ENCODE results near the gene CRY1. TPM values are rescaled to one million over a fixed set of nuclear protein-coding genes. Genes with fewer than 3 reads are reported as not detected.
"Not testable (repeated sequence)": the region's sequence is repeated elsewhere in the genome, so short reads cannot be mapped to it uniquely, and the experiment has no call there.

Gene CRY1
- total RNA-seq, 1 donor from 2014 or later = 21.2 TPM

- DNase-seq (ENCODE audit: low spot score) = no peak
- no peak for TF ChIP-seq CTCF (IDR thresholded peaks at IDR 0.05)
Measured at GRCh38 chr12:107118624-107119023, 25.3 kb upstream of the CRY1 start.

DNA sequence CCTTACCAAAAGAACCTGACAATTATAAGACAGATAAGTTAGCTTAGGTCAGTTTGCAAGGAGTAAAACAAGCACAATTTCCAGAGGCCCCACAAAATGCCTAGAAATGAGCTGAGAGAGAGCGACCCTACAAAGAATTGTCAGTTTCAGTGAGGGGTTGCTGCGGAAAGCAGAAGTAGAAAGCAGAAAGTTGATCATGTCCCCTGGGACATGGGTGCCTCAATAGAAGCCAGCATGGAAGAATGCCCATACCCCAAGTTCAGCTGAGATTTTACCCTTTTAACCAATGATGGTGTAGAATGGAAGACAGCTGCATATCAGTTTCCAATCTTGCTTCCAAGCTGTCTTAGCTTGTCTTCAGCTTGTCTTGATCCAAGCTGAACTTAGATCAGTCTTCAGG, 21.8 kb upstream of the CRY1 start:
- no peak for DNase-seq (ENCODE audit: low spot score)
- Mint-ChIP-seq H3K4me3 (ENCODE audit: unreplicated experiment) (no peak overlapping the region), H3K4me1 (ENCODE audit: low read depth) (no peaks in the 10 kb centered on the region), H3K27me3 (ENCODE audit: low read depth) (peaks cover 43% of the 10 kb centered on the region), H3K27ac (ENCODE audit: unreplicated experiment) (no peak overlapping the region), H3K36me3 (ENCODE audit: low read depth) (no peaks in the 10 kb centered on the region), H3K9me3 (ENCODE audit: low read depth) (no peaks in the 10 kb centered on the region)
- TF ChIP-seq CTCF (IDR thresholded peaks at IDR 0.05) = no peak

More at GRCh38 chr12:107118624-107119023, 25.3 kb upstream of the CRY1 start:
- Mint-ChIP-seq H3K27ac (ENCODE audit: unreplicated experiment) (no peak overlapping the region), H3K36me3 (ENCODE audit: low read depth) (no peaks in the 10 kb centered on the region), H3K4me1 (ENCODE audit: low read depth) (no peaks in the 10 kb centered on the region), H3K27me3 (ENCODE audit: low read depth) (peaks cover 44% of the 10 kb centered on the region), H3K4me3 (ENCODE audit: unreplicated experiment) (no peak overlapping the region), H3K9me3 (ENCODE audit: low read depth) (peaks cover 3% of the 10 kb centered on the region)

GRCh38 chr12:107111314-107111713, 18.0 kb upstream of the CRY1 start:
- Mint-ChIP-seq H3K27me3 (ENCODE audit: low read depth) (peaks cover 31% of the 10 kb centered on the region), H3K4me1 (ENCODE audit: low read depth) (no peaks in the 10 kb centered on the region), H3K36me3 (ENCODE audit: low read depth) (no peaks in the 10 kb centered on the region), H3K9me3 (ENCODE audit: low read depth) (no peaks in the 10 kb centered on the region), H3K27ac (ENCODE audit: unreplicated experiment) (no peak overlapping the region), H3K4me3 (ENCODE audit: unreplicated experiment) (no peak overlapping the region)
- DNase-seq (ENCODE audit: low spot score) = no peak
- TF ChIP-seq CTCF (IDR thresholded peaks at IDR 0.05) = no peak

- no peak for DNase-seq (ENCODE audit: low spot score)
- H3K4me1 Mint-ChIP-seq (ENCODE audit: low read depth) = no peaks in the 10 kb centered on the region
- H3K9me3 Mint-ChIP-seq (ENCODE audit: low read depth) = no peaks in the 10 kb centered on the region
- no peak for TF ChIP-seq CTCF (IDR thresholded peaks at IDR 0.05)
- H3K27me3 Mint-ChIP-seq (ENCODE audit: low read depth) = peaks cover 26% of the 10 kb centered on the region
- H3K27ac Mint-ChIP-seq (ENCODE audit: unreplicated experiment) = no peak overlapping the region
- no peaks in the 10 kb centered on the region for H3K36me3 Mint-ChIP-seq (ENCODE audit: low read depth)
- H3K4me3 Mint-ChIP-seq (ENCODE audit: unreplicated experiment) = no peak overlapping the region
Measured at GRCh38 chr12:107109726-107110719, 16.7 kb upstream of the CRY1 start.

DNA sequence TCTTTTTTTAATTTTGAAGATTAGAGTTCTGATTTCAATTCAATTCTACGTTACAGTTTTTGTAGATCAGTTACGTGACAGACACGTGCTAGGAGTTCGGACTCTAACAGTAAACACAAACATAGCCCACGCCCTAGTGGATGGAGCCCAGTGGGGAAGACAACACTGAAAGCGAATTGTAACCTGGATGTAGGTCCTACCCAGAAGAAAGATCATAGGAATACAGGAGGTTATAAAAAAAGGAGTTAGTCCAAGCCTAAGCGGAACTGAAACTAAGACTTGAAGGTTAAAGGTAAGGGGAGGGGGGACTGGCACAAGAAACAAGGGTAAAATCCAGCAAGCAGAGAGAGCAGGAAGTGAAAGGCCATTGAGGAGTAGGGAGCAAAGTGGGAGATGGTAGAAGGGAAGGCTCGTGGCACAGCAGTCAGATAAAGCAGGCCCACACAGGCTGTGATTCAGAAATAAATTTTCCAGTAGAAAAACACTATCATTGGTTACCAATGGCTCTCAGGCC, 15.7 kb upstream of the CRY1 start:
- Mint-ChIP-seq H3K27me3 (ENCODE audit: low read depth) (peaks cover 22% of the 10 kb centered on the region), H3K9me3 (ENCODE audit: low read depth) (no peaks in the 10 kb centered on the region), H3K36me3 (ENCODE audit: low read depth) (no peaks in the 10 kb centered on the region), H3K4me3 (ENCODE audit: unreplicated experiment) (no peak overlapping the region), H3K27ac (ENCODE audit: unreplicated experiment) (no peak overlapping the region), H3K4me1 (ENCODE audit: low read depth) (peaks cover 5% of the 10 kb centered on the region)
- no peak for DNase-seq (ENCODE audit: low spot score)
- no peak for TF ChIP-seq CTCF (IDR thresholded peaks at IDR 0.05)

DNA sequence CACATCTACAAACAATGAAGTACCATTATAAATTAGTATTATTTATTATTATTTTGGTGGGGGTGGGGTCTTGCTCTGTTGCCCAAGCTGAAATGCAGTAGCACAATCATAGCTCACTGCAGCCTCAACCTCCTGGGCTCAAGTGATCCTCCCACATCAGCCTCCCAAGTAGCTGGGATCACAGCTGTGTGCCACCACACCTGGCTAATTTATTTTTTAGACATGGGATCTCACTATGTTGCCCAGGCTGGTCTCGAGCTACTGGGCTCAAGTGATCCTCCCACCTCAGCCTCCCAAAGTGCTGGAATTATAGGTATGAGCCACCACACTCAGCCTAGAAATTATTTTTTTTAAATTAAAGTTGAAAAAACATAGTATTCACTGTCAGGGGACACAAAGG, 15.0 kb upstream of the CRY1 start:
- H3K27me3 Mint-ChIP-seq (ENCODE audit: low read depth) = peaks cover 18% of the 10 kb centered on the region
- not testable (repeated sequence) for H3K9me3 Mint-ChIP-seq (ENCODE audit: low read depth); H3K4me1 Mint-ChIP-seq (ENCODE audit: low read depth); H3K36me3 Mint-ChIP-seq (ENCODE audit: low read depth); H3K27ac Mint-ChIP-seq (ENCODE audit: unreplicated experiment); DNase-seq (ENCODE audit: low spot score); H3K4me3 Mint-ChIP-seq (ENCODE audit: unreplicated experiment)
